Trophoblast cell (in vitro differentiated cells and primary cell): ENCODE data around the gene LBP.

Experiments
- DNase-seq, 2 donors: peaks; one replicate each; pipeline ENCODE4 v3.0.0-alpha.2; 2016
- H2AFZ ChIP-seq: 2 replicates; pipeline ENCODE4 v1.6.1; 2013; ENCODE audit warnings: low read length, moderate library complexity, mild to moderate bottlenecking; ENCODE audit not compliant: insufficient read depth, poor library complexity
- H2AK5ac ChIP-seq: 2 replicates; pipeline ENCODE4 v1.6.1; 2013; ENCODE audit warnings: mild to moderate bottlenecking, low read length
- H2BK120ac ChIP-seq: 2 replicates; pipeline ENCODE4 v1.6.1; 2013; ENCODE audit warnings: low read length, mild to moderate bottlenecking, moderate library complexity; ENCODE audit not compliant: insufficient read depth, poor library complexity
- H2BK12ac ChIP-seq: 2 replicates; pipeline ENCODE4 v1.6.1; 2013; ENCODE audit warnings: mild to moderate bottlenecking, low read length, moderate library complexity
- H2BK5ac ChIP-seq: 2 replicates; pipeline ENCODE4 v1.6.1; 2013; ENCODE audit warnings: low read length, low read depth, moderate library complexity, mild to moderate bottlenecking; ENCODE audit not compliant: poor library complexity
- H3K14ac ChIP-seq: 2 replicates; pipeline ENCODE4 v1.6.1; 2013; ENCODE audit warnings: mild to moderate bottlenecking, low read length
- H3K18ac ChIP-seq: 2 replicates; pipeline ENCODE4 v1.6.1; 2013; ENCODE audit warnings: mild to moderate bottlenecking, low read length
- H3K23ac ChIP-seq: 2 replicates; pipeline ENCODE4 v1.6.1; 2013; ENCODE audit warnings: low read length
- H3K27ac ChIP-seq: 2 replicates; pipeline ENCODE4 v1.5.1; 2013; ENCODE audit warnings: low read depth, mild to moderate bottlenecking, inconsistent platforms, low read length, moderate library complexity
- H3K27me3 ChIP-seq: 2 replicates; pipeline ENCODE4 v1.6.1; 2013; ENCODE audit warnings: inconsistent platforms, mild to moderate bottlenecking, low read length, moderate library complexity; ENCODE audit not compliant: insufficient read depth
- H3K36me3 ChIP-seq, 2 experiments: 1 replicate in 1 of 2; 2 replicates in 1 of 2; pipeline ENCODE4 v1.6.1; 2013; ENCODE audit warnings: low read length in 2 of 2, mild to moderate bottlenecking in 2 of 2, moderate library complexity in 1 of 2; ENCODE audit not compliant: insufficient read depth in 2 of 2, control insufficient read depth in 1 of 2
- H3K4ac ChIP-seq: 2 replicates; pipeline ENCODE4 v1.6.1; 2013; ENCODE audit warnings: low read depth, mild to moderate bottlenecking, low read length, moderate library complexity
- H3K4me1 ChIP-seq, 2 experiments: 1 replicate in 1 of 2; 2 replicates in 1 of 2; pipeline ENCODE4 v1.6.1; 2013; ENCODE audit warnings: low read length in 2 of 2, mild to moderate bottlenecking in 2 of 2, moderate library complexity in 1 of 2; ENCODE audit not compliant: insufficient read depth in 2 of 2, control insufficient read depth in 1 of 2
- H3K4me2 ChIP-seq: 2 replicates; pipeline ENCODE4 v1.6.1; 2013; ENCODE audit warnings: inconsistent platforms, mild to moderate bottlenecking, low read length, moderate library complexity
- H3K4me3 ChIP-seq: 2 replicates; pipeline ENCODE4 v1.5.1; 2013; ENCODE audit warnings: mild to moderate bottlenecking, low read depth, low read length, inconsistent platforms
- H3K79me1 ChIP-seq: one replicate; pipeline ENCODE4 v1.6.1; 2013; ENCODE audit warnings: low read length
- H3K79me2 ChIP-seq: 2 replicates; pipeline ENCODE4 v1.6.1; 2013; ENCODE audit warnings: low read length, mild to moderate bottlenecking; ENCODE audit not compliant: control insufficient read depth, insufficient read depth, poor library complexity
- H3K9ac ChIP-seq: 2 replicates; pipeline ENCODE4 v1.6.1; 2013; ENCODE audit warnings: mild to moderate bottlenecking, low read length
- H3K9me3 ChIP-seq: 2 replicates; pipeline ENCODE4 v1.6.1; 2013; ENCODE audit warnings: low read depth, mild to moderate bottlenecking, control low read depth, inconsistent platforms, low read length; ENCODE audit not compliant: insufficient read depth
- H4K12ac ChIP-seq: 2 replicates; pipeline ENCODE4 v1.6.1; 2013; ENCODE audit warnings: low read depth, mild to moderate bottlenecking, low read length, moderate library complexity
- H4K8ac ChIP-seq: 2 replicates; pipeline ENCODE4 v1.6.1; 2013; ENCODE audit warnings: low read depth, mild to moderate bottlenecking, low read length, moderate library complexity
- H4K91ac ChIP-seq: one replicate; pipeline ENCODE4 v1.6.1; 2013; ENCODE audit warnings: low read depth, mild to moderate bottlenecking, low read length, moderate library complexity
- WGBS: extraction: QIAGEN DNeasy Blood & Tissue Kit; methylation state at CpG from one replicate; pipeline ENCODE4 v1.1.7; 2013; ENCODE audit warnings: missing lambda C conversion rate; ENCODE audit not compliant: insufficient read length, insufficient coverage; ENCODE audit errors: extremely low coverage; 5-methylcytosine and 5-hydroxymethylcytosine counted together

The LBP gene

GRCh38 chr20:38300438-38300837 is 45.8 kb upstream of the LBP start:
- H4K91ac ChIP-seq: no peak overlapping the region
- peaks cover 11 to 12% of the 10 kb centered on the region in 2 experiments for H3K4me1 ChIP-seq
- no peak overlapping the region for H2BK120ac ChIP-seq
- H3K79me1 ChIP-seq: peaks cover 2% of the 10 kb centered on the region
- WGBS: no CpG with 5 or more reads among the region's 4 CpGs
- H4K12ac ChIP-seq: no peak overlapping the region
- H3K36me3 ChIP-seq: no peaks in the 10 kb centered on the region
- H3K18ac ChIP-seq: no peak overlapping the region
- H3K79me2 ChIP-seq: no peaks in the 10 kb centered on the region
- no peak overlapping the region for H3K9ac ChIP-seq
- no peak overlapping the region for H2AK5ac ChIP-seq
- H3K23ac ChIP-seq: no peak overlapping the region
- no peak overlapping the region for H3K14ac ChIP-seq
- no peak overlapping the region for H3K4me2 ChIP-seq
- DNase-seq: no peak
- no peak overlapping the region for H3K27ac ChIP-seq
- H2AFZ ChIP-seq: no peak overlapping the region
- H3K27me3 ChIP-seq: no peaks in the 10 kb centered on the region
- H3K9me3 ChIP-seq: no peaks in the 10 kb centered on the region
- H3K4ac ChIP-seq: no peak overlapping the region
- H2BK12ac ChIP-seq: no peak overlapping the region
- no peak overlapping the region for H4K8ac ChIP-seq
- H2BK5ac ChIP-seq: no peak overlapping the region
- no peak overlapping the region for H3K4me3 ChIP-seq

GRCh38 chr20:38301309-38301708 is 45.0 kb upstream of the LBP start:
- no CpG with 5 or more reads among the region's 3 CpGs for WGBS
- no peak overlapping the region for H3K9ac ChIP-seq
- H3K18ac ChIP-seq: no peak overlapping the region
- H3K79me2 ChIP-seq: no peaks in the 10 kb centered on the region
- no peak overlapping the region for H3K27ac ChIP-seq
- H3K14ac ChIP-seq: no peak overlapping the region
- no peak overlapping the region for H2AK5ac ChIP-seq
- H3K4ac ChIP-seq: no peak overlapping the region
- H4K91ac ChIP-seq: no peak overlapping the region
- H3K27me3 ChIP-seq: no peaks in the 10 kb centered on the region
- peaks cover 2% of the 10 kb centered on the region for H3K79me1 ChIP-seq
- no peak overlapping the region for H2BK5ac ChIP-seq
- DNase-seq: no peak
- H2AFZ ChIP-seq: no peak overlapping the region
- H3K4me1 ChIP-seq: peaks cover 11 to 12% of the 10 kb centered on the region in 2 experiments
- no peak overlapping the region for H4K8ac ChIP-seq
- H3K4me2 ChIP-seq: no peak overlapping the region
- no peak overlapping the region for H2BK12ac ChIP-seq
- no peak overlapping the region for H2BK120ac ChIP-seq
- H3K9me3 ChIP-seq: no peaks in the 10 kb centered on the region
- H3K23ac ChIP-seq: no peak overlapping the region
- no peak overlapping the region for H3K4me3 ChIP-seq
- no peaks in the 10 kb centered on the region for H3K36me3 ChIP-seq
- no peak overlapping the region for H4K12ac ChIP-seq

GRCh38 chr20:38302786-38303185 is 43.5 kb upstream of the LBP start:
- Histone ChIP-seq H4K12ac (no peak overlapping the region), H3K14ac (no peak overlapping the region), H3K27ac (no peak overlapping the region), H3K79me2 (no peaks in the 10 kb centered on the region), H3K9ac (no peak overlapping the region), H3K4me2 (no peak overlapping the region), H2AFZ (no peak overlapping the region), H3K79me1 (peaks cover 2% of the 10 kb centered on the region), H3K23ac (peak overlapping the region; percentile 10), H3K4me1 (peaks cover 11 to 12% of the 10 kb centered on the region in 2 experiments), H2BK5ac (no peak overlapping the region), H3K4me3 (no peak overlapping the region), H3K9me3 (no peaks in the 10 kb centered on the region), H4K91ac (no peak overlapping the region), H3K4ac (no peak overlapping the region), H4K8ac (no peak overlapping the region), H3K27me3 (no peaks in the 10 kb centered on the region), H2BK120ac (no peak overlapping the region), H3K36me3 (no peaks in the 10 kb centered on the region), H3K18ac (no peak overlapping the region), H2BK12ac (no peak overlapping the region), H2AK5ac (no peak overlapping the region)
- no CpG with 5 or more reads among the region's 11 CpGs for WGBS
- DNase-seq: no peak

GRCh38 chr20:38303908-38304379 is 42.3 kb upstream of the LBP start, which contains the start of gene BPI:
Gene BPI (plus strand): TSS chr20:38304156. CDS start chr20:38304224, 68 bp downstream.
- peak in 1 of 2 donors; percentile 12 for DNase-seq
- no peak within 1 kb of the TSS for H2BK5ac ChIP-seq
- H3K36me3 ChIP-seq: no peaks in the 10 kb centered on the region
- H3K79me1 ChIP-seq: no peaks in the 10 kb centered on the region
- H3K14ac ChIP-seq: no peak within 1 kb of the TSS
- no peak within 1 kb of the TSS for H4K8ac ChIP-seq
- H3K79me2 ChIP-seq: no peaks in the 10 kb centered on the region
- H3K27ac ChIP-seq: no peak within 1 kb of the TSS
- no peak within 1 kb of the TSS for H4K91ac ChIP-seq
- no peak within 1 kb of the TSS for H2AFZ ChIP-seq
- H2AK5ac ChIP-seq: no peak within 1 kb of the TSS
- H2BK12ac ChIP-seq: no peak within 1 kb of the TSS
- H3K4me1 ChIP-seq: peaks cover 9% of the 10 kb centered on the region in 2 experiments
- H3K9me3 ChIP-seq: no peaks in the 10 kb centered on the region
- WGBS: no CpG with 5 or more reads among the region's 21 CpGs
- H4K12ac ChIP-seq: no peak within 1 kb of the TSS
- H3K27me3 ChIP-seq: no peaks in the 10 kb centered on the region
- H3K18ac ChIP-seq: no peak within 1 kb of the TSS
- H2BK120ac ChIP-seq: no peak within 1 kb of the TSS
- H3K4me3 ChIP-seq: no peak within 1 kb of the TSS
- no peak within 1 kb of the TSS for H3K4me2 ChIP-seq
- H3K9ac ChIP-seq: no peak within 1 kb of the TSS
- no peak within 1 kb of the TSS for H3K4ac ChIP-seq
- H3K23ac ChIP-seq: no peak within 1 kb of the TSS
